HEK293 (cell line): ENCODE data around the gene OR6B2.

Source experiments
- CTCF ChIA-PET: fragments of 350-600 bp; formaldehyde crosslinking; extraction: SDS; loops from one replicate; lab custom pipeline; 2021; ENCODE audit warnings: antibody characterized with exemption; lab: Yijun Ruan, JAX
- POLR2A ChIA-PET: fragments of 300-600 bp; formaldehyde crosslinking; extraction: SDS; loops from one replicate; lab custom pipeline; 2020; ENCODE audit warnings: antibody characterized with exemption, inconsistent platforms; lab: Yijun Ruan, JAX
- H3K27ac ChIP-seq: fragments of 200-500 bp; sonication (Bioruptor generic); 2 replicates; pipeline ENCODE4 v1.5.1; 2014; ENCODE audit warnings: low read depth, low read length, control low read depth, inconsistent platforms; ENCODE audit errors: extremely low read depth
- H3K36me3 ChIP-seq, 2 experiments: fragments of 200-500 bp in 1 of 2; sonication (Bioruptor generic) in 1 of 2; 1 replicate in 1 of 2; 2 replicates in 1 of 2; pipeline ENCODE4 v1.5.1; 2014 to 2017; ENCODE audit warnings: inconsistent platforms in 2 of 2, low read length in 2 of 2; ENCODE audit not compliant: control insufficient read depth in 2 of 2, insufficient read depth in 1 of 2
- H3K4me1 ChIP-seq: fragments of 200-500 bp; sonication (Bioruptor generic); 2 replicates; pipeline ENCODE4 v1.5.1; 2014; ENCODE audit warnings: mild to moderate bottlenecking, low read length, inconsistent platforms; ENCODE audit not compliant: control insufficient read depth, insufficient read depth
- H3K4me3 ChIP-seq: 2 replicates; pipeline ENCODE4 v1.5.1; 2011; ENCODE audit warnings: low read depth, mild to moderate bottlenecking, control low read depth, low read length, moderate library complexity
- H3K9me3 ChIP-seq: fragments of 200-500 bp; sonication (Bioruptor generic); 2 replicates; pipeline ENCODE4 v1.5.1; 2014; ENCODE audit warnings: low read depth, low read length, inconsistent platforms; ENCODE audit not compliant: control insufficient read depth, insufficient read depth
- BCL11B ChIP-seq: fragments of 450-650 bp; formaldehyde crosslinking; IDR thresholded peaks from 2 replicates; pipeline ENCODE4 v1.5.1; 2016; ENCODE audit warnings: low read depth, missing biosample characterization, missing genetic modification characterization
- GLI4 ChIP-seq: fragments of 450-650 bp; formaldehyde crosslinking; IDR thresholded peaks from 2 replicates; pipeline ENCODE4 v1.5.1; 2016; ENCODE audit warnings: missing biosample characterization, missing genetic modification characterization
- IKZF3 ChIP-seq: fragments of 450-650 bp; IDR thresholded peaks from 2 replicates; pipeline ENCODE4 v1.5.0; 2018; ENCODE audit warnings: missing biosample characterization, mild to moderate bottlenecking, missing genetic modification characterization, moderate library complexity
- KLF8 ChIP-seq: fragments of 450-650 bp; formaldehyde crosslinking; IDR thresholded peaks from 2 replicates; pipeline ENCODE4 v1.5.1; 2016; ENCODE audit warnings: missing biosample characterization, missing genetic modification characterization
- MYNN ChIP-seq: fragments of 450-650 bp; formaldehyde crosslinking; IDR thresholded peaks from 2 replicates; pipeline ENCODE4 v1.5.1; 2016; ENCODE audit warnings: missing biosample characterization, missing genetic modification characterization, borderline replicate concordance
- SETDB1 ChIP-seq: IDR thresholded peaks from one replicate; pipeline ENCODE4 v1.6.1; 2017; ENCODE audit warnings: mild to moderate bottlenecking, low read length, moderate library complexity, mixed read lengths; ENCODE audit not compliant: insufficient read length
- WT1 ChIP-seq: fragments of 450-650 bp; formaldehyde crosslinking; IDR thresholded peaks from 2 replicates; pipeline ENCODE4 v1.5.1; 2016; ENCODE audit warnings: missing biosample characterization, missing genetic modification characterization
- ZFP41 ChIP-seq: fragments of 450-650 bp; formaldehyde crosslinking; IDR thresholded peaks from 2 replicates; pipeline ENCODE4 v1.5.1; 2016; ENCODE audit warnings: missing biosample characterization, missing genetic modification characterization, borderline replicate concordance
- ZNF221 ChIP-seq: fragments of 450-650 bp; formaldehyde crosslinking; IDR thresholded peaks from 2 replicates; pipeline ENCODE4 v1.5.1; 2017; ENCODE audit warnings: missing biosample characterization, missing genetic modification characterization, borderline replicate concordance
- ZNF239 ChIP-seq: fragments of 450-650 bp; formaldehyde crosslinking; IDR thresholded peaks from 2 replicates; pipeline ENCODE4 v1.5.1; 2016; ENCODE audit warnings: missing biosample characterization, missing genetic modification characterization
- ZNF280C ChIP-seq: fragments of 450-650 bp; formaldehyde crosslinking; IDR thresholded peaks from 2 replicates; pipeline ENCODE4 v1.5.1; 2016; ENCODE audit warnings: missing biosample characterization, missing genetic modification characterization
- ZNF311 ChIP-seq: fragments of 450-650 bp; formaldehyde crosslinking; IDR thresholded peaks from 2 replicates; pipeline ENCODE4 v1.5.1; 2017; ENCODE audit warnings: missing biosample characterization, missing genetic modification characterization, borderline replicate concordance
- ZNF366 ChIP-seq: fragments of 450-650 bp; formaldehyde crosslinking; conservative IDR thresholded peaks from 2 replicates; pipeline ENCODE4 v1.5.1; 2016; ENCODE audit warnings: missing biosample characterization, missing genetic modification characterization
- ZNF404 ChIP-seq: fragments of 450-650 bp; formaldehyde crosslinking; IDR thresholded peaks from 2 replicates; pipeline ENCODE4 v1.5.1; 2017; ENCODE audit warnings: missing biosample characterization, missing genetic modification characterization
- ZNF473 ChIP-seq: fragments of 450-650 bp; formaldehyde crosslinking; IDR thresholded peaks from 2 replicates; pipeline ENCODE4 v1.5.1; 2017; ENCODE audit warnings: missing biosample characterization, missing genetic modification characterization
- ZNF558 ChIP-seq: fragments of 450-650 bp; formaldehyde crosslinking; IDR thresholded peaks from 2 replicates; pipeline ENCODE4 v1.5.1; 2016; ENCODE audit warnings: missing biosample characterization, missing genetic modification characterization
- ZNF621 ChIP-seq: fragments of 450-650 bp; formaldehyde crosslinking; IDR thresholded peaks from 2 replicates; pipeline ENCODE4 v1.5.1; 2017; ENCODE audit warnings: missing biosample characterization, missing genetic modification characterization
- ZNF654 ChIP-seq: fragments of 450-650 bp; formaldehyde crosslinking; IDR thresholded peaks from 2 replicates; pipeline ENCODE4 v1.5.1; 2016; ENCODE audit warnings: low read depth, missing biosample characterization, missing genetic modification characterization
- ZNF707 ChIP-seq: fragments of 450-650 bp; formaldehyde crosslinking; IDR thresholded peaks from 2 replicates; pipeline ENCODE4 v1.5.1; 2016; ENCODE audit warnings: missing biosample characterization, missing genetic modification characterization
- ZNF785 ChIP-seq: fragments of 450-650 bp; formaldehyde crosslinking; IDR thresholded peaks from 2 replicates; pipeline ENCODE4 v1.5.1; 2016; ENCODE audit warnings: missing biosample characterization, missing genetic modification characterization
- ZNF791 ChIP-seq: fragments of 450-650 bp; formaldehyde crosslinking; IDR thresholded peaks from 2 replicates; pipeline ENCODE4 v1.5.1; 2016; ENCODE audit warnings: missing biosample characterization, missing genetic modification characterization

The OR6B2 gene

GRCh38 chr2:240070907-240071306 is 40.7 kb upstream of the OR6B2 start:
- TF ChIP-seq KLF8 (tag by site-specific recombination), result no peak
- TF ChIP-seq WT1 (tag by site-specific recombination), result no peak
- no peak overlapping the region for H3K4me3 ChIP-seq
- ChIA-PET POLR2A (no interaction called here), CTCF (interaction anchor here (1.2 to 1.9 kb wide), 4 partner anchors 10 to 75 kb away, joined by 4 to 9 read pairs (median 5); no protein-coding TSS in a partner anchor)
- H3K27ac ChIP-seq, result no peak overlapping the region
- H3K36me3 ChIP-seq, result no peaks in the 10 kb centered on the region
- H3K9me3 ChIP-seq, result no peaks in the 10 kb centered on the region
- H3K4me1 ChIP-seq, result no peaks in the 10 kb centered on the region

GRCh38 chr2:240069829-240070228 is 39.6 kb upstream of the OR6B2 start:
- H3K36me3 ChIP-seq, result no peaks in the 10 kb centered on the region
- ChIA-PET CTCF (interaction anchor here (1.2 to 1.9 kb wide), 3 partner anchors 9 to 76 kb away, joined by 4 to 9 read pairs (median 5); no protein-coding TSS in a partner anchor), POLR2A (no interaction called here)
- H3K4me1 ChIP-seq, result no peaks in the 10 kb centered on the region
- no peaks in the 10 kb centered on the region for H3K9me3 ChIP-seq
- TF ChIP-seq ZNF311 (tag by site-specific recombination) (no peak), BCL11B (no peak), ZNF791 (no peak), GLI4 (tag by site-specific recombination) (no peak), ZNF366 (tag by site-specific recombination) (no peak), ZNF621 (tag by site-specific recombination) (no peak), ZNF707 (tag by site-specific recombination) (no peak), ZNF785 (tag by site-specific recombination) (no peak), MYNN (no peak), ZNF654 (tag by site-specific recombination) (no peak), ZNF280C (tag by site-specific recombination) (no peak)
- H3K27ac ChIP-seq, result no peak overlapping the region
- H3K4me3 ChIP-seq, result no peak overlapping the region

GRCh38 chr2:240068193-240068592 is 38.0 kb upstream of the OR6B2 start:
- Histone ChIP-seq H3K36me3 (no peaks in the 10 kb centered on the region), H3K4me3 (no peak overlapping the region), H3K4me1 (no peaks in the 10 kb centered on the region), H3K27ac (no peak overlapping the region), H3K9me3 (no peaks in the 10 kb centered on the region)
- no peak for TF ChIP-seq IKZF3 (tag by site-specific recombination)
- TF ChIP-seq SETDB1, result peak; percentile 90
- ChIA-PET POLR2A (no interaction called here), CTCF (interaction anchor here (0.9 to 2.1 kb wide), 3 partner anchors 16 to 81 kb away, joined by 3 to 8 read pairs (median 4); no protein-coding TSS in a partner anchor)

GRCh38 chr2:240066489-240066888 is 36.3 kb upstream of the OR6B2 start:
- ChIA-PET POLR2A (no interaction called here), CTCF (interaction anchor here (0.8 to 2.1 kb wide), 2 partner anchors 76 to 77 kb away, joined by 3 to 8 read pairs; no protein-coding TSS in a partner anchor)
- H3K4me1 ChIP-seq, result no peaks in the 10 kb centered on the region
- no peaks in the 10 kb centered on the region for H3K9me3 ChIP-seq
- no peak overlapping the region for H3K27ac ChIP-seq
- no peaks in the 10 kb centered on the region for H3K36me3 ChIP-seq
- no peak for TF ChIP-seq ZNF404 (tag by site-specific recombination)
- TF ChIP-seq ZFP41 (tag by site-specific recombination), result no peak
- TF ChIP-seq ZNF473 (tag by site-specific recombination), result no peak
- TF ChIP-seq ZNF558, result no peak
- no peak for TF ChIP-seq ZNF221
- no peak for TF ChIP-seq ZNF239
- H3K4me3 ChIP-seq, result no peak overlapping the region
